ENCODE results near the gene TBC1D14. TPM values are rescaled to one million over a fixed set of nuclear protein-coding genes. Genes with fewer than 3 reads are reported as not detected.
"Not testable (repeated sequence)": the region's sequence is repeated elsewhere in the genome, so short reads cannot be mapped to it uniquely, and the experiment has no call there.

The TBC1D14 gene
- total RNA-seq, 1 experiment from 2014 or later = 36.3 TPM

DNA sequence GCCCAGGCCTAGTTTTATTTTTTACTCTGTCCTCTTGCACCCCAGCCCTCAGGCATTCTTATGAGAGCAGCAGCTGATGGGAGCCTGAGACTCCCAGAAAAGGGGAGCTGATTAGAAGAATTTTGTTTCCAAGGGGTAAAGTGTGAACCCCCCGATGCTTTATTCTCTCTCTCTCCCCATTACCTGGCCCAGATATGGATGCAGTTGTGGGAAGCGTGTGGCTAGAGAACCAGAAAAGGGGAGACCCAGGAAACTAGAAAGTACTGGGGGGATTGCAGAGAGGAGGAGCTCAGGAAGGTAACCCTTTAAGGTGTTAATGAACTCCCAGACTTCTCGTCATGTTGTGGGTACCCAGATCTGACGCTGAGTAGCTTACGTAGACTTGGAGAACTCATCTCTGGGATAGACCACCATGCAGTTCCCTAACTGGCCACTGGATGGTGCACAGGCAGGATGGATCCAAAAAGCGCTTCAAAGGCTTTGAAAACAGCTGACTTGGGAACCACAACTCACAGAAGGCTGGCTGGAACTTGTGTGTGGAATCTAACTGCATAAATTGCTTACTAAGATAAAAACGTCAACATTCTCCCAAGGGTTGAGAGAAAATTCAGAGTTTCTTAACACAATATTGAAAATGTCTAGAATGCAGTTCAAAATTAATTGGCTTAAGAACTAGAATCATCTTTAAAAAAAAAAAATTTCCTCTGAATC, 64.7 kb downstream of the TBC1D14 start:
- TF ChIP-seq POLR2AphosphoS5 (IDR thresholded peaks at IDR 0.05; ENCODE audit: low read depth, low read length) = no peak
- TF ChIP-seq REST (IDR thresholded peaks at IDR 0.05; ENCODE audit: insufficient read depth in 1 of 2, low read depth in 2 of 2, low read length in 1 of 2) = no peak
- no peak for TF ChIP-seq SIN3A (IDR thresholded peaks at IDR 0.05; ENCODE audit: borderline replicate concordance, insufficient read depth, low read depth, low read length)
- peak; percentile 93 for TF ChIP-seq TCF7L2 (IDR thresholded peaks at IDR 0.05; ENCODE audit: low read depth, low read length)
- peak; percentile 89 for TF ChIP-seq CTCF (IDR thresholded peaks at IDR 0.05)
- intact Hi-C loops (cut with micrococcal nuclease; ENCODE audit: unreplicated experiment) (no loop called here), in situ Hi-C loops (cut with HindIII; ENCODE audit: low pct_unique_long_range_greater_than_20kb, low sequenced_read_pairs) (no loop called here)
- Histone ChIP-seq H3K27me3 (ENCODE audit: control insufficient read depth, insufficient read depth, low read length) (no peaks in the 10 kb centered on the region), H3K9me3 (ENCODE audit: control insufficient read depth, insufficient read depth, low read depth, low read length) (no peaks in the 10 kb centered on the region), H3K4me3 (ENCODE audit: low read depth in 2 of 2, low read length in 2 of 2) (no peak overlapping the region), H3K4me1 (ENCODE audit: control insufficient read depth, insufficient read depth, low read length) (no peaks in the 10 kb centered on the region), H3K36me3 (ENCODE audit: control insufficient read depth, insufficient read depth, low read length) (no peaks in the 10 kb centered on the region), H3K27ac (ENCODE audit: low read length) (no peak overlapping the region)
- ATAC-seq (peak; percentile 92), DNase-seq (ENCODE audit: low read depth, low spot score) (peak; percentile 69)
- ChIA-PET CTCF (interaction anchor here (0.5 to 1.1 kb wide), 5 partner anchors 9 to 60 kb away, joined by 3 to 6 read pairs (median 3); no protein-coding TSS in a partner anchor), POLR2A (interaction anchor here (0.6 kb wide), 1 partner anchor 21 kb away, joined by 4 read pairs; no protein-coding TSS in a partner anchor)
- no TSS peak for BruUV-seq (replicated peaks)

DNA sequence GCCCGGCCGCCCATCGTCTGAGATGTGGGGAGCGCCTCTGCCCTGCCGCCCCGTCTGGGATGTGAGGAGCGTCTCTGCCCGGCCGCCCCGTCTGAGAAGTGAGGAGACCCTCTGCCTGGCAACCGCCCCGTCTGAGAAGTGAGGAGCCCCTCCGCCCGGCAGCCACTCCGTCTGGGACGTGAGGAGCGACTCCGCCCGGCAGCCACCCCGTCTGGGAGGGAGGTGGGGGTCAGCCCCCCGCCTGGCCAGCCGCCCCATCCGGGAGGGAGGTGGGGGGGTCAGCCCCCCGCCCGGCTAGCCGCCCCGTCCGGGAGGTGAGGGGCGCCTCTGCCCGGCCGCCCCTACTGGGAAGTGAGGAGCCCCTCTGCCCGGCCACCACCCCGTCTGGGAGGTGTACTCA, 68.2 kb downstream of the TBC1D14 start:
- H3K27ac ChIP-seq (ENCODE audit: low read length); H3K4me3 ChIP-seq (ENCODE audit: low read depth in 2 of 2, low read length in 2 of 2); H3K27me3 ChIP-seq (ENCODE audit: control insufficient read depth, insufficient read depth, low read length); BruUV-seq (replicated peaks); in situ Hi-C loops (cut with HindIII; ENCODE audit: low pct_unique_long_range_greater_than_20kb, low sequenced_read_pairs); H3K4me1 ChIP-seq (ENCODE audit: control insufficient read depth, insufficient read depth, low read length); H3K9me3 ChIP-seq (ENCODE audit: control insufficient read depth, insufficient read depth, low read depth, low read length); CTCF ChIA-PET; intact Hi-C loops (cut with micrococcal nuclease; ENCODE audit: unreplicated experiment); POLR2A ChIA-PET; H3K36me3 ChIP-seq (ENCODE audit: control insufficient read depth, insufficient read depth, low read length); ATAC-seq; DNase-seq (ENCODE audit: low read depth, low spot score): not testable (repeated sequence)

GRCh38 chr4:6983544-6984142, 74.0 kb downstream of the TBC1D14 start:
- no peak for ATAC-seq
- H3K27ac ChIP-seq (ENCODE audit: low read length) = peak overlapping the region; percentile 81
- H3K4me3 ChIP-seq (ENCODE audit: low read depth in 2 of 2, low read length in 2 of 2) = no peak overlapping the region; a peak in 1 of 4 replicates
- no TSS peak for BruUV-seq (replicated peaks)
- intact Hi-C loops (cut with micrococcal nuclease; ENCODE audit: unreplicated experiment) (no loop called here), in situ Hi-C loops (cut with HindIII; ENCODE audit: low pct_unique_long_range_greater_than_20kb, low sequenced_read_pairs) (no loop called here)
- ChIA-PET CTCF (interaction anchor here (0.9 kb wide), 1 partner anchor 9 kb away, joined by 3 read pairs; no protein-coding TSS in a partner anchor), POLR2A (no interaction called here)
- H3K4me1 ChIP-seq (ENCODE audit: control insufficient read depth, insufficient read depth, low read length) = peaks cover 37% of the 10 kb centered on the region
- no peaks in the 10 kb centered on the region for H3K27me3 ChIP-seq (ENCODE audit: control insufficient read depth, insufficient read depth, low read length)
- DNase-seq (ENCODE audit: low read depth, low spot score) = no peak
- H3K36me3 ChIP-seq (ENCODE audit: control insufficient read depth, insufficient read depth, low read length) = peaks cover 3% of the 10 kb centered on the region; the same call in 1 of the 2 replicates
- no peaks in the 10 kb centered on the region for H3K9me3 ChIP-seq (ENCODE audit: control insufficient read depth, insufficient read depth, low read depth, low read length)
- TF ChIP-seq TCF7L2 (IDR thresholded peaks at IDR 0.05; ENCODE audit: low read depth, low read length) (no peak), POLR2AphosphoS5 (IDR thresholded peaks at IDR 0.05; ENCODE audit: low read depth, low read length) (no peak), REST (IDR thresholded peaks at IDR 0.05; ENCODE audit: insufficient read depth in 1 of 2, low read depth in 2 of 2, low read length in 1 of 2) (no peak), SIN3A (IDR thresholded peaks at IDR 0.05; ENCODE audit: borderline replicate concordance, insufficient read depth, low read depth, low read length) (no peak), CTCF (IDR thresholded peaks at IDR 0.05) (no peak)
